CD4-positive, alpha-beta T cell (primary cell): Measurements from ENCODE around the gene PPP4R2. TPM values are rescaled to one million over a fixed set of nuclear protein-coding genes. Genes with fewer than 3 reads are reported as not detected.

Experiments
- ATAC-seq: fragments of 200-7000 bp; cut with Tn5 transposase; one replicate; pipeline ENCODE4 v1.10.0; 2022; ENCODE audit warnings: mild to moderate bottlenecking; ENCODE audit not compliant: poor library complexity
- CTCF ChIA-PET: fragments of 350-600 bp; sonication (Branson Sonifier 250); formaldehyde crosslinking; loops from one replicate; lab custom pipeline; 2021; ENCODE audit warnings: antibody characterized with exemption, inconsistent platforms; lab: Charles Lee
- POLR2A ChIA-PET: fragments of 350-600 bp; sonication (Branson Sonifier 250); formaldehyde crosslinking; loops from one replicate; lab custom pipeline; 2021; ENCODE audit warnings: antibody characterized with exemption, inconsistent platforms; lab: Charles Lee
- DNase-seq, 14 experiments: peaks; one replicate each; pipeline ENCODE4 v3.0.0-alpha.2; 2013 to 2020; ENCODE audit warnings: mixed read lengths in 2 of 14
- H3K27ac ChIP-seq, 2 donors: one replicate each; pipeline versions ENCODE4 v1.5.1 to v1.7.0; 2013; ENCODE audit warnings: low read length in 2 of 2, low read depth in 1 of 2, mild to moderate bottlenecking in 1 of 2
- H3K27me3 ChIP-seq, 2 experiments: 1 replicate in 1 of 2; 2 replicates in 1 of 2; pipeline versions ENCODE4 v1.6.1 to v1.7.0; 2013; ENCODE audit warnings: low read length in 2 of 2, control low read depth in 1 of 2, mild to moderate bottlenecking in 1 of 2, moderate library complexity in 1 of 2; ENCODE audit not compliant: insufficient read depth in 2 of 2, control insufficient read depth in 1 of 2
- H3K36me3 ChIP-seq: one replicate; pipeline ENCODE4 v1.6.1; 2013; ENCODE audit warnings: low read length, control low read depth; ENCODE audit not compliant: insufficient read depth
- H3K4me1 ChIP-seq: one replicate; pipeline ENCODE4 v1.6.1; 2013; ENCODE audit warnings: low read length, control low read depth; ENCODE audit not compliant: insufficient read depth
- H3K4me3 ChIP-seq: one replicate; pipeline ENCODE4 v1.5.1; 2013; ENCODE audit warnings: mild to moderate bottlenecking, low read length, moderate library complexity
- H3K9me3 ChIP-seq, 2 experiments: 1 replicate in 1 of 2; 2 replicates in 1 of 2; pipeline versions ENCODE4 v1.6.1 to v1.7.0; 2013; ENCODE audit warnings: low read length in 2 of 2, mild to moderate bottlenecking in 2 of 2, control low read depth in 1 of 2, moderate library complexity in 1 of 2; ENCODE audit not compliant: control insufficient read depth in 1 of 2, insufficient read depth in 1 of 2
- H3K27ac Mint-ChIP-seq: one replicate; pipeline ENCODE4 v1.8.0; 2020; ENCODE audit warnings: mixed read lengths
- H3K27me3 Mint-ChIP-seq: one replicate; pipeline ENCODE4 v1.8.0; 2021; ENCODE audit warnings: mixed read lengths
- H3K36me3 Mint-ChIP-seq: one replicate; pipeline ENCODE4 v1.8.0; 2021; ENCODE audit warnings: low read depth, mixed read lengths
- H3K4me1 Mint-ChIP-seq: one replicate; pipeline ENCODE4 v1.8.0; 2021; ENCODE audit warnings: low read depth, mixed read lengths
- H3K4me3 Mint-ChIP-seq: one replicate; pipeline ENCODE4 v1.8.0; 2020; ENCODE audit warnings: mild to moderate bottlenecking, mixed read lengths
- H3K9me3 Mint-ChIP-seq: one replicate; pipeline ENCODE4 v1.8.0; 2020; ENCODE audit warnings: mixed read lengths
- intact Hi-C, 2 experiments: fragments of 100-400 bp; cut with DNase I in 1 of 2; cut with micrococcal nuclease in 1 of 2; formaldehyde crosslinking; loops; one replicate each; pipeline versions ENCODE4 v1.15.1 to v1.9.0; 2023 to 2025; cut with DNase I, micrococcal nuclease
- total RNA-seq, 174 experiments: library from RNA in 2 of 174; stranded (reverse) in 2 of 174; gene quantifications; one replicate each; pipeline ENCODE4 v1.2.3 and lab custom pipeline; 2021 to 2026
- TF ChIP-seq, protein P1 (sequence below): fragments of 200-600 bp; IDR thresholded peaks from one replicate; pipeline ENCODE4 v1.8.0; 2022; ENCODE audit warnings: antibody characterized with exemption, mild to moderate bottlenecking

Gene PPP4R2
- total RNA-seq, 2 experiments from 2014 or later: 67.8 to 80.3 TPM

DNA sequence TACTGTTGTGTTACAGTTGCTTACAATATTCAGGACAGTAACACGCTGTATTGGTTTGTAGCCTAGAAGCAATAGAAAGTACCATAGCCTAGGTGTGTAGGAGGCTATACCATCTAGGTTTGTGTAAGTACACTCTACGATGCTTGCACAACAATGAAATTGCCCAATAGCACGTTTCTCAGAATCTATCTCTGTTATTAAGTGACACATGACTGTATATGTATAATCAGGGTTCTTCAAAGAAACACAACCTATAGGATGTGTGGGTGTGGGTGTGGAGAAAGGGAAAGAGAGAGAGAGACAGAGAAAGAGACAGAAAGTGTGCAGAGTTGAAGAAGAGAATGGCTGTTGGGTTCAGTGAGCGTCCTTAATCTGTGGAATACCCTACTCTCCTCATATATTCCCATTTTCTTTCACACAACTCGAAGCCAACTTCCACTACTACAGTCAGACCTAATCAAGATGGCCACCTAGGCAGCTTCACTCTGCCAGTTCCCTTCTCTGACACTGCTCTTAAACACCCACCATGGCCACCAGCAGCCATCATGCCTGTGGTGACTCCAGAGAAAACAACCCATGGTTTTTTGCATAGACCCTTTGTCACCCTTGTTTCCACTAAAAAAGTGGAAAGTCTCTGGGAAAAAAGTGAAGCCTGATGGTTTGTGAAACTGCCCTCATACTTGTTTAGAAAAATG lies 5.8 kb upstream of the PPP4R2 start:
- ChIA-PET CTCF (no interaction called here), POLR2A (no interaction called here)
- Histone ChIP-seq H3K4me1 (no peaks in the 10 kb centered on the region), H3K9me3 (peaks cover under 1 to 8% of the 10 kb centered on the region in 2 experiments), H3K27me3 (no peaks in the 10 kb centered on the region), H3K4me3 (no peak overlapping the region), H3K27ac (no peak overlapping the region), H3K36me3 (no peaks in the 10 kb centered on the region)
- H3K36me3 Mint-ChIP-seq: no peaks in the 10 kb centered on the region
- no peak overlapping the region for H3K27ac Mint-ChIP-seq
- intact Hi-C loops: loop anchor here in 1 of 2 experiments (10.0 kb wide), 3 partner anchors 226 to 1406 kb away; partner anchors contain the start of gene FOXP1
- H3K4me3 Mint-ChIP-seq: no peak overlapping the region
- H3K4me1 Mint-ChIP-seq: peaks cover 4% of the 10 kb centered on the region
- ATAC-seq (no peak), DNase-seq (no peak)
- H3K27me3 Mint-ChIP-seq: no peaks in the 10 kb centered on the region
- TF ChIP-seq, protein P1, sequence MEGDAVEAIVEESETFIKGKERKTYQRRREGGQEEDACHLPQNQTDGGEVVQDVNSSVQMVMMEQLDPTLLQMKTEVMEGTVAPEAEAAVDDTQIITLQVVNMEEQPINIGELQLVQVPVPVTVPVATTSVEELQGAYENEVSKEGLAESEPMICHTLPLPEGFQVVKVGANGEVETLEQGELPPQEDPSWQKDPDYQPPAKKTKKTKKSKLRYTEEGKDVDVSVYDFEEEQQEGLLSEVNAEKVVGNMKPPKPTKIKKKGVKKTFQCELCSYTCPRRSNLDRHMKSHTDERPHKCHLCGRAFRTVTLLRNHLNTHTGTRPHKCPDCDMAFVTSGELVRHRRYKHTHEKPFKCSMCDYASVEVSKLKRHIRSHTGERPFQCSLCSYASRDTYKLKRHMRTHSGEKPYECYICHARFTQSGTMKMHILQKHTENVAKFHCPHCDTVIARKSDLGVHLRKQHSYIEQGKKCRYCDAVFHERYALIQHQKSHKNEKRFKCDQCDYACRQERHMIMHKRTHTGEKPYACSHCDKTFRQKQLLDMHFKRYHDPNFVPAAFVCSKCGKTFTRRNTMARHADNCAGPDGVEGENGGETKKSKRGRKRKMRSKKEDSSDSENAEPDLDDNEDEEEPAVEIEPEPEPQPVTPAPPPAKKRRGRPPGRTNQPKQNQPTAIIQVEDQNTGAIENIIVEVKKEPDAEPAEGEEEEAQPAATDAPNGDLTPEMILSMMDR: no peak
- peaks cover 3% of the 10 kb centered on the region for H3K9me3 Mint-ChIP-seq

DNA sequence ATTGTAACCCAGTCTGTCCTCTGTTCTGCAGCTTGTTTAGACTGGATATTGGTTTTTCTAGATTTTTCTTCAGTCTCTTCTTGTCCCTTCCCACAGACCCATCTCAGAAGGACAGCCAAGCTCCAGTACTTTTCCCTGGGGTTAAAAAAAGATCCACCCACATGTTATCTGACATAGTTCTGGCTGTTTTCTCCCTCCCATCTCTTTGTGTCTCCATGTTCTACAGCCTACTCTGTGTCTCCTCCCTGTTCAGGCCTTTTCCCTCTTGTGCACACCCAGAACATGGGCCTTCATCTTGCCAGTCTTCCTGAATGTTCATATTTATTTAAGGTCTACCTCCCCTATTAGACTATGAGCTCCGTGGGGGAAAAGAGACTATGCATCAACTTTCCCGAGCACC lies 5.1 kb upstream of the PPP4R2 start:
- Mint-ChIP-seq H3K36me3 (no peaks in the 10 kb centered on the region), H3K9me3 (no peaks in the 10 kb centered on the region), H3K4me3 (no peak overlapping the region), H3K27me3 (no peaks in the 10 kb centered on the region), H3K27ac (no peak overlapping the region), H3K4me1 (peaks cover 4% of the 10 kb centered on the region)
- ATAC-seq (no peak), DNase-seq (no peak)
- H3K4me3 ChIP-seq: no peak overlapping the region
- TF ChIP-seq, protein P1: no peak
- no peak overlapping the region for H3K27ac ChIP-seq
- intact Hi-C loops: loop anchor here in 1 of 2 experiments (10.0 kb wide), 3 partner anchors 227 to 1407 kb away; partner anchors contain the start of gene FOXP1
- ChIA-PET POLR2A (no interaction called here), CTCF (no interaction called here)
- no peaks in the 10 kb centered on the region for H3K36me3 ChIP-seq
- peaks cover 6% of the 10 kb centered on the region for H3K4me1 ChIP-seq
- peaks cover 0 to 6% of the 10 kb centered on the region in 2 experiments for H3K9me3 ChIP-seq
- H3K27me3 ChIP-seq: no peaks in the 10 kb centered on the region

DNA sequence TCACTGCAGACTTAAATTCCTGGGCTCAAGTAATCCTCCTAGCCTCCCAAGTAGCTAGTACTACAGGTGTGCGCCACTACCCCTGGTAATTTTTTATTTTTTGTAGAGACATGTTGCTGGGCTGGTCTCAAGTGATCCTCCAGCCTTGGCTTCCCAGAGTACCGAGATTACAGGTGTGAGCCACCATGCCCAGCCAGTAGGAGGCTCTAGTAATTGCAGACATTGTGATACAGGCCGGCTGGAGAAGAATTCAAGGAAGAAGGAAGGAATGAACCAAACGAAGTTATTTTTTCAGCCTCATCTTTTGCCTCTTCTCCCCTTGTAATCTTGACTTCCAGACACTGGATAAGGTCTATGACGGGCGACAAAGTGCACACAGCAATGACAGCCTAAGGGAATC lies 3.2 kb upstream of the PPP4R2 start:
- Mint-ChIP-seq H3K9me3 (no peaks in the 10 kb centered on the region), H3K4me1 (peaks cover 15% of the 10 kb centered on the region), H3K36me3 (peaks cover 9% of the 10 kb centered on the region), H3K4me3 (peak overlapping the region; percentile 58), H3K27ac (peak overlapping the region; percentile 80), H3K27me3 (no peaks in the 10 kb centered on the region)
- Histone ChIP-seq H3K27me3 (no peaks in the 10 kb centered on the region), H3K4me3 (no peak overlapping the region), H3K9me3 (no peaks in the 10 kb centered on the region), H3K27ac (no peak overlapping the region), H3K4me1 (peaks cover 6% of the 10 kb centered on the region), H3K36me3 (no peaks in the 10 kb centered on the region)
- TF ChIP-seq, protein P1: no peak
- DNase-seq (no peak), ATAC-seq (no peak)
- ChIA-PET POLR2A (no interaction called here), CTCF (no interaction called here)
- intact Hi-C loops: loop anchor here in 1 of 2 experiments (10.0 kb wide), 3 partner anchors 229 to 1409 kb away; partner anchors contain the start of gene FOXP1
